ENCODE results near the gene CDHR2.

CDHR2 gene

DNA sequence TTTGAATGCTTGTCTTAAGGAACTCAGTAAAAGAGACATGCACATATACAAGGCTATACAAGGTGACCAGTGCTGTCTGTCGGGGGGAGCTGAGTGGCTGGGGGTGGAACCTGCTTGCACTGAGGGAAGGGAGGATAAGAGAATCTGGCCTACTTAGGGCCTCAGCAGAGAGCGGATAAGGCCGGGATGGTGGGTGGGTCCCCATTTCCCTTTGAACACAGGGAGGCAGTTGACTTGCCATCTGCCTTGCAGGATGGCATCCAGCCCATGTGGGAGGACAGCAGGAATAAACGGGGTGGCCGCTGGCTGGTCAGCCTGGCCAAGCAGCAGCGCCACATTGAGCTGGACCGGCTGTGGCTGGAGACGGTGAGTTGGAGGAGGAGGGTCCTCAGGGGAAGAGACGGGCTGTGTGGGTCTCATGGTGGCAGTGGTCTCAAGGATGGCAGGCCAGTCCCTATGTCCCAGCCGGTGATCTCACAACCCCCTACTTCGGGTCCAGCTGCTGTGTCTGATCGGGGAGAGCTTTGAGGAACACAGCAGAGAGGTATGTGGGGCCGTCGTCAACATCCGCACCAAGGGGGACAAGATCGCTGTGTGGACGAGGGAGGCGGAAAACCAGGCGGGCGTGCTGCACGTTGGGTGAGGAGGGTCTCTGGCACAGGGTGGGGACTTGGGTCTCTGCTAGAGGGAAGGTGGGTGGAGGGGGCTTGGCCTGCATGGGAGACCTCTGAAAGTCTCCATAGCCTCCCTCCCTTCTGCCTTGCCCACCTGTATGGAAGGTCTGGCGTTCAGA lies 95.9 kb downstream of the CDHR2 start:
- no peak for DNase-seq

Measured in CD4-positive, alpha-beta T cell treated with Interleukin-1 beta for 1 hour (primary cell).